Caco-2 (cell line): ENCODE measurements around the gene TMEM107. TPM values are rescaled to one million over a fixed set of nuclear protein-coding genes. Genes with fewer than 3 reads are reported as not detected.

Experiments
- BruUV-seq: library from RNA; stranded (reverse); fragments of 400-500 nt; replicated peaks from 2 replicates; lab custom pipeline; 2021; lab: Mats Ljungman, UMichigan
- CTCF ChIA-PET: fragments of 300-600 bp; sonication (Branson Sonifier 250); formaldehyde crosslinking; loops from one replicate; lab custom pipeline; 2022; ENCODE audit warnings: antibody characterized with exemption; lab: Charles Lee
- POLR2A ChIA-PET: fragments of 300-600 bp; sonication (Branson Sonifier 250); formaldehyde crosslinking; loops from one replicate; lab custom pipeline; 2022; ENCODE audit warnings: antibody characterized with exemption; lab: Charles Lee
- DNase-seq, 2 experiments: peaks; one replicate each; pipeline versions ENCODE4 v3.0.0 to v3.0.0-alpha.2; 2020 to 2022
- H3K27me3 ChIP-seq: replicated peaks from 2 replicates; pipeline ENCODE4 v1.6.0; 2011; ENCODE audit warnings: low read length; ENCODE audit not compliant: control insufficient read depth, insufficient read depth
- H3K36me3 ChIP-seq: 2 replicates; pipeline ENCODE4 v1.5.1; 2011; ENCODE audit warnings: low read length; ENCODE audit not compliant: control insufficient read depth, insufficient read depth
- H3K4me1 ChIP-seq: fragments of 250-450 bp; sonication (Bioruptor Pico); 2 replicates; pipeline ENCODE4 v1.5.1; 2020; ENCODE audit warnings: mild to moderate bottlenecking
- H3K4me3 ChIP-seq: 2 replicates; pipeline ENCODE4 v1.5.1; 2011; ENCODE audit warnings: low read depth, mild to moderate bottlenecking, control low read depth, low read length
- H3K9me3 ChIP-seq: fragments of 250-450 bp; sonication (Bioruptor Pico); 2 replicates; pipeline ENCODE4 v1.5.1; 2020; ENCODE audit warnings: mild to moderate bottlenecking, moderate library complexity
- H3K27ac Mint-ChIP-seq: one replicate; pipeline ENCODE4 v1.8.0; 2022; ENCODE audit warnings: mixed read lengths; ENCODE audit not compliant: unreplicated experiment
- H3K27me3 Mint-ChIP-seq: one replicate; pipeline ENCODE4 v1.8.0; 2022; ENCODE audit warnings: mixed read lengths; ENCODE audit not compliant: insufficient read depth, unreplicated experiment
- H3K36me3 Mint-ChIP-seq: one replicate; pipeline ENCODE4 v1.8.0; 2022; ENCODE audit warnings: mild to moderate bottlenecking, mixed read lengths; ENCODE audit not compliant: insufficient read depth, unreplicated experiment
- H3K4me1 Mint-ChIP-seq: one replicate; pipeline ENCODE4 v1.8.0; 2022; ENCODE audit warnings: low read depth, mixed read lengths; ENCODE audit not compliant: unreplicated experiment
- H3K4me3 Mint-ChIP-seq: one replicate; pipeline ENCODE4 v1.8.0; 2022; ENCODE audit warnings: mild to moderate bottlenecking, moderate library complexity, mixed read lengths; ENCODE audit not compliant: unreplicated experiment
- H3K9me3 Mint-ChIP-seq: one replicate; pipeline ENCODE4 v1.8.0; 2022; ENCODE audit warnings: mixed read lengths; ENCODE audit not compliant: unreplicated experiment
- intact Hi-C: fragments of 100-400 bp; cut with micrococcal nuclease; formaldehyde crosslinking; loops from one replicate; pipeline ENCODE4 v1.10.0; 2022; ENCODE audit not compliant: unreplicated experiment
- total RNA-seq: library from RNA; stranded (reverse); gene quantifications from 2 replicates; pipeline ENCODE4 v1.2.3, GENCODE V29; 2022
- TF ChIP-seq, protein P1 (sequence below), 2 experiments: fragments of 200-600 bp in 1 of 2; IDR thresholded peaks; 1 replicate in 1 of 2; 2 replicates in 1 of 2; pipeline versions ENCODE4 v1.5.1 to v1.8.0; 2011 to 2022; ENCODE audit warnings: antibody characterized with exemption in 1 of 2, control low read depth in 1 of 2, inconsistent platforms in 1 of 2, low read depth in 1 of 2, low read length in 1 of 2, mild to moderate bottlenecking in 1 of 2, moderate library complexity in 1 of 2; ENCODE audit not compliant: insufficient read depth in 1 of 2, severe bottlenecking in 1 of 2, unreplicated experiment in 1 of 2

The TMEM107 gene
- total RNA-seq, 1 experiment from 2014 or later = 5.4 TPM

DNA sequence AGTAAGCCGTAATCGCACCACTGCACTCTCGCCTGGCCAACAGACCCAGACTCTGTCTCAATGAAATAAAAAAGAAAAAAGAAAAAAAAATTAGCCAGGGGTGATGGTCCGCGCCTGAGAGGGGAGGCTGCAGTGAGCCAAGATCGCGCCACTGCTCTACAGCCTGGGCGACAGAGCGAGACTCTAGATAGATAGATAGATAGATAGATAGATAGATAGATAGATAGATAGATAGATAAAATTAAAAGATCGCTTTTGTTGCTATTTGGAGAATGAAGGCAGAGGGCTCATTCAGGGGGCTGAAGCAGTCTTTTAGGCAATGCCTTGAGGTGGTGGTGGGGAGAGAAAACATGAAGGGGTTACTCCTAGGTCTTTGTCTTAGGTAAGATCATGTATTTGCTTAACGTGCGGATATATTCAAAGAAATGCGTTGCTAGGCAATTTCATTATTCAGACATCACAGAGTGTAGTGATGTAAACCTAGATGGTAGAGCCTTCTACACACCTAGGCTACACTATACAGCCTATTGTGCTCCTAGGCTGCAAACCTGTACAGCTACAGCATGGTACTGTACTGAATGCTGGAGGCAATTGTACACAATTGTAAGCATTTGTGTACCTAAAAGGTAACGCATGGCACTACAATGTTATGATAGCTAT lies 47.9 kb downstream of the TMEM107 start:
- Mint-ChIP-seq H3K9me3 (no peaks in the 10 kb centered on the region), H3K4me3 (no peak overlapping the region), H3K27ac (no peak overlapping the region), H3K36me3 (peaks cover 36% of the 10 kb centered on the region), H3K27me3 (peaks cover 3% of the 10 kb centered on the region), H3K4me1 (peaks cover 27% of the 10 kb centered on the region)
- ChIA-PET CTCF (no interaction called here), POLR2A (no interaction called here)
- BruUV-seq = no TSS peak
- Histone ChIP-seq H3K4me1 (no peaks in the 10 kb centered on the region), H3K27me3 (no peaks in the 10 kb centered on the region), H3K4me3 (no peak overlapping the region), H3K9me3 (no peaks in the 10 kb centered on the region), H3K36me3 (no peaks in the 10 kb centered on the region)
- TF ChIP-seq, protein P1, sequence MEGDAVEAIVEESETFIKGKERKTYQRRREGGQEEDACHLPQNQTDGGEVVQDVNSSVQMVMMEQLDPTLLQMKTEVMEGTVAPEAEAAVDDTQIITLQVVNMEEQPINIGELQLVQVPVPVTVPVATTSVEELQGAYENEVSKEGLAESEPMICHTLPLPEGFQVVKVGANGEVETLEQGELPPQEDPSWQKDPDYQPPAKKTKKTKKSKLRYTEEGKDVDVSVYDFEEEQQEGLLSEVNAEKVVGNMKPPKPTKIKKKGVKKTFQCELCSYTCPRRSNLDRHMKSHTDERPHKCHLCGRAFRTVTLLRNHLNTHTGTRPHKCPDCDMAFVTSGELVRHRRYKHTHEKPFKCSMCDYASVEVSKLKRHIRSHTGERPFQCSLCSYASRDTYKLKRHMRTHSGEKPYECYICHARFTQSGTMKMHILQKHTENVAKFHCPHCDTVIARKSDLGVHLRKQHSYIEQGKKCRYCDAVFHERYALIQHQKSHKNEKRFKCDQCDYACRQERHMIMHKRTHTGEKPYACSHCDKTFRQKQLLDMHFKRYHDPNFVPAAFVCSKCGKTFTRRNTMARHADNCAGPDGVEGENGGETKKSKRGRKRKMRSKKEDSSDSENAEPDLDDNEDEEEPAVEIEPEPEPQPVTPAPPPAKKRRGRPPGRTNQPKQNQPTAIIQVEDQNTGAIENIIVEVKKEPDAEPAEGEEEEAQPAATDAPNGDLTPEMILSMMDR (IDR thresholded peaks at IDR 0.05; ENCODE audit: insufficient read depth in 1 of 2, low read depth in 1 of 2, low read length in 1 of 2, severe bottlenecking in 1 of 2, unreplicated experiment in 1 of 2) = no peak
- DNase-seq = no peak
- intact Hi-C loops = no loop called here

DNA sequence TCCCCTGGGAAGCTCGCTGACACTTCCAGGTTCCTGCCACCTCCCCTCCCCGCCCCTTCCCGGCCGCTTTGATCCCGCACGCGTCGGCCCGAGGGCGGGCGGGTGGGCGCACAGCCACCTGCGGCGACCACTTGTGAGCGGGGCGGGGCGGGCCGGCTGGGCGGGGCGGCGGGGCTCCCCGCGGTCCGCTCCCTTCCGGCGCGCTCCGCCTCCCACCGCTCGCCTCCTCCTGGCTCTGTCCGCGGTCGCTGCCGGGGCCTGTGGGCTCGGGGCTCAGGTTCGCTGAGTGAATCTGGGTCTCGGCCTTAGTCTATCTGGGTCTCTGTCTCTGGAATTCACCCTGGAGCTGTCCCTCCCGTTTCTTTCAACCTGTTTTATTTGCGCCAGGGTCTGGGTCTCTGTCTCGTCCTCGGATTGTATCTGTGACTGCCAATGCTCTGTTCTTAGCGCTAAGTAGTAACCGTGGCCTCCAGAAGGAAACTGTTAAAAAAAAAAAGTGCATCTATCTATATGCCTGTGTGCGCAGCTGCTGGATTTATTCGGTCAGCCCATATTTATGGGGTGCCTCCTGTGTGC lies 49.6 kb downstream of the TMEM107 start:
- peaks cover 36% of the 10 kb centered on the region for H3K36me3 Mint-ChIP-seq
- intact Hi-C loops = no loop called here
- Histone ChIP-seq H3K27me3 (no peaks in the 10 kb centered on the region; the same call in 1 of the 2 replicates), H3K9me3 (no peaks in the 10 kb centered on the region), H3K4me3 (peak overlapping the region; percentile 54), H3K4me1 (no peaks in the 10 kb centered on the region), H3K36me3 (no peaks in the 10 kb centered on the region)
- peaks cover 3% of the 10 kb centered on the region for H3K27me3 Mint-ChIP-seq
- TF ChIP-seq, protein P1 (IDR thresholded peaks at IDR 0.05; ENCODE audit: insufficient read depth in 1 of 2, low read depth in 1 of 2, low read length in 1 of 2, severe bottlenecking in 1 of 2, unreplicated experiment in 1 of 2) = no peak
- CTCF ChIA-PET = interaction anchor here (0.8 to 1.0 kb wide), 2 partner anchors 12 to 32 kb away, joined by 3 to 4 read pairs; no protein-coding TSS in a partner anchor
- no TSS peak for BruUV-seq
- peaks cover 27% of the 10 kb centered on the region for H3K4me1 Mint-ChIP-seq
- peak overlapping the region; percentile 64 for H3K27ac Mint-ChIP-seq
- H3K9me3 Mint-ChIP-seq = no peaks in the 10 kb centered on the region
- DNase-seq = peak in 1 of 2 experiments; percentile 37
- H3K4me3 Mint-ChIP-seq = peak overlapping the region; percentile 87
- POLR2A ChIA-PET = interaction anchor here (0.6 to 1.1 kb wide), 2 partner anchors 47 to 97 kb away, joined by 3 to 6 read pairs; no protein-coding TSS in a partner anchor

DNA sequence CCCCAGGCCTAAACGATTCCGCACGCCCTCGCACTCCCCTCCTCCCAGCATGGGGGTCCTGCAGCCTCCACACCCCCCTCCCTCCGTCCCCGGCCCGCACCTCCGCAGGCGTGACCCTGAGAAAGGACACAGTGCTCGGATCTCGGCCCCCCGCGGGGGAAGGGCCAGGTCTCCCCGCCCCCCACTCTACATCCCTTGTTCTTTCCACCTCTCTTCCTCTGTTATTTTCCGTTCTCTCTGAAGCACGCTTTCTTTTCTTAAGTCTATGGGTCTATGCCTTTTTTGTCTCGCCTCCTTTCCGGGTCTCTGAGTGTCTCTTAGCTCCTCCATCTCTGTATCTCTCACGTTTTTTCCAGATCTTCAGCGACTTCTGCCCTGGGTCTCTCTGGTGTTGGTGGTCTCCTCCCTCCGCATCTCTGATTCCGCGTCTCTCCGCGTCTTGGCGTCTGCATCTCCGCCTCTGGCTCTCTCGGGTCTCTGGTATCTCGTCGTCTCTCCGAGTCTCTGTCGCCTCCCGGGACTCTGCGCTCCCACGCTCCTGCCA lies 50.2 kb downstream of the TMEM107 start:
- BruUV-seq = no TSS peak
- H3K27ac Mint-ChIP-seq = peak overlapping the region; percentile 64
- Histone ChIP-seq H3K4me1 (no peaks in the 10 kb centered on the region; the same call in 1 of the 2 replicates), H3K36me3 (no peaks in the 10 kb centered on the region), H3K4me3 (peak overlapping the region; percentile 54), H3K9me3 (no peaks in the 10 kb centered on the region), H3K27me3 (no peaks in the 10 kb centered on the region; the same call in 1 of the 2 replicates)
- CTCF ChIA-PET = no interaction called here
- no peaks in the 10 kb centered on the region for H3K9me3 Mint-ChIP-seq
- POLR2A ChIA-PET = interaction anchor here (0.6 to 1.1 kb wide), 2 partner anchors 47 to 97 kb away, joined by 3 to 6 read pairs; no protein-coding TSS in a partner anchor
- H3K4me1 Mint-ChIP-seq = peaks cover 28% of the 10 kb centered on the region
- DNase-seq = peak in 1 of 2 experiments; percentile 20
- peak overlapping the region; percentile 87 for H3K4me3 Mint-ChIP-seq
- H3K36me3 Mint-ChIP-seq = peaks cover 39% of the 10 kb centered on the region
- TF ChIP-seq, protein P1 (IDR thresholded peaks at IDR 0.05; ENCODE audit: insufficient read depth in 1 of 2, low read depth in 1 of 2, low read length in 1 of 2, severe bottlenecking in 1 of 2, unreplicated experiment in 1 of 2) = no peak
- peaks cover 3% of the 10 kb centered on the region for H3K27me3 Mint-ChIP-seq
- intact Hi-C loops = loop anchor here (2.0 kb wide), 2 partner anchors 13 to 33 kb away; no protein-coding TSS in a partner anchor
